Osteoblast (primary cell): Measurements from ENCODE around the gene MAPT. TPM values are rescaled to one million over a fixed set of nuclear protein-coding genes. Genes with fewer than 3 reads are reported as not detected.

Source experiments
- DNase-seq: peaks from one replicate; pipeline ENCODE4 v3.0.0; 2011; ENCODE audit warnings: low spot score, mixed read lengths; ENCODE audit not compliant: insufficient read length; ENCODE audit errors: missing footprints
- H2AFZ ChIP-seq: 2 replicates; pipeline ENCODE4 v1.6.0; 2011; ENCODE audit warnings: mild to moderate bottlenecking, low read length
- H3K27ac ChIP-seq: 2 replicates; pipeline ENCODE4 v1.5.1; 2011; ENCODE audit warnings: mild to moderate bottlenecking, low read depth, low read length, moderate library complexity
- H3K27me3 ChIP-seq: 2 replicates; pipeline ENCODE4 v1.6.0; 2012; ENCODE audit warnings: mild to moderate bottlenecking, control low read depth, inconsistent platforms, low read length, moderate library complexity; ENCODE audit not compliant: insufficient read depth
- H3K36me3 ChIP-seq: 2 replicates; pipeline ENCODE4 v1.5.1; 2011; ENCODE audit warnings: mild to moderate bottlenecking, low read length, control low read depth, moderate library complexity; ENCODE audit not compliant: insufficient read depth
- H3K4me1 ChIP-seq: 2 replicates; pipeline ENCODE4 v1.5.1; 2011; ENCODE audit warnings: mild to moderate bottlenecking, low read length, control low read depth, moderate library complexity; ENCODE audit not compliant: insufficient read depth
- H3K4me2 ChIP-seq: 2 replicates; pipeline ENCODE4 v1.6.0; 2011; ENCODE audit warnings: mild to moderate bottlenecking, low read length; ENCODE audit not compliant: insufficient read depth
- H3K4me3 ChIP-seq: fragments of 200-600 bp; sonication (generic); 3 replicates; pipeline ENCODE4 v1.5.1; 2012; ENCODE audit warnings: mild to moderate bottlenecking, low read length, inconsistent platforms; ENCODE audit not compliant: insufficient read depth
- H3K79me2 ChIP-seq: 2 replicates; pipeline ENCODE4 v1.6.0; 2012; ENCODE audit warnings: mild to moderate bottlenecking, low read length, control low read depth, inconsistent platforms; ENCODE audit not compliant: insufficient read depth
- H3K9me3 ChIP-seq: 2 replicates; pipeline ENCODE4 v1.5.1; 2011; ENCODE audit warnings: low read depth, low read length, control low read depth
- H4K20me1 ChIP-seq: 2 replicates; pipeline ENCODE4 v1.6.0; 2012; ENCODE audit warnings: mild to moderate bottlenecking, low read length, control low read depth; ENCODE audit not compliant: insufficient read depth
- total RNA-seq: library from RNA; depleted of rRNA; stranded (reverse); fragments of >200 nt; gene quantifications from 2 replicates; pipeline ENCODE4 v1.2.3, GENCODE V29; 2012
- TF ChIP-seq, protein P1 (sequence below): IDR thresholded peaks from 2 replicates; pipeline ENCODE4 v1.5.1; 2011; ENCODE audit warnings: mild to moderate bottlenecking, low read depth, low read length, moderate library complexity; ENCODE audit errors: extremely low read depth

Gene MAPT
- total RNA-seq, 1 donor = 0.36 TPM

DNA sequence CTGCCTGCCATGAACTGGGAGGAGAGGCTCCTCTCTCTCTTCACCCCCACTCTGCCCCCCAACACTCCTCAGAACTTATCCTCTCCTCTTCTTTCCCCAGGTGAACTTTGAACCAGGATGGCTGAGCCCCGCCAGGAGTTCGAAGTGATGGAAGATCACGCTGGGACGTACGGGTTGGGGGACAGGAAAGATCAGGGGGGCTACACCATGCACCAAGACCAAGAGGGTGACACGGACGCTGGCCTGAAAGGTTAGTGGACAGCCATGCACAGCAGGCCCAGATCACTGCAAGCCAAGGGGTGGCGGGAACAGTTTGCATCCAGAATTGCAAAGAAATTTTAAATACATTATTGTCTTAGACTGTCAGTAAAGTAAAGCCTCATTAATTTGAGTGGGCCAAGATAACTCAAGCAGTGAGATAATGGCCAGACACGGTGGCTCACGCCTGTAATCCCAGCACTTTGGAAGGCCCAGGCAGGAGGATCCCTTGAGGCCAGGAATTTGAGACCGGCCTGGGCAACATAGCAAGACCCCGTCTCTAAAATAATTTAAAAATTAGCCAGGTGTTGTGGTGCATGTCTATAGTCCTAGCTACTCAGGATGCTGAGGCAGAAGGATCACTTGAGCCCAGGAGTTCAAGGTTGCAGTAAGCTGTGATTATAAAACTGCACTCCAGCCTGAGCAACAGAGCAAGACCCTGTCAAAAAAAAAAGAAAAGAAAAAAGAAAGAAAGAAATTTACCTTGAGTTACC, 68.0 kb downstream of the MAPT start:
- H3K27me3 ChIP-seq = peaks cover 25% of the 10 kb centered on the region
- no peaks in the 10 kb centered on the region for H3K79me2 ChIP-seq
- no peak overlapping the region for H3K4me3 ChIP-seq
- no peaks in the 10 kb centered on the region for H3K4me1 ChIP-seq
- H2AFZ ChIP-seq = no peak overlapping the region
- H3K27ac ChIP-seq = no peak overlapping the region
- no peak for DNase-seq
- TF ChIP-seq, protein P1, sequence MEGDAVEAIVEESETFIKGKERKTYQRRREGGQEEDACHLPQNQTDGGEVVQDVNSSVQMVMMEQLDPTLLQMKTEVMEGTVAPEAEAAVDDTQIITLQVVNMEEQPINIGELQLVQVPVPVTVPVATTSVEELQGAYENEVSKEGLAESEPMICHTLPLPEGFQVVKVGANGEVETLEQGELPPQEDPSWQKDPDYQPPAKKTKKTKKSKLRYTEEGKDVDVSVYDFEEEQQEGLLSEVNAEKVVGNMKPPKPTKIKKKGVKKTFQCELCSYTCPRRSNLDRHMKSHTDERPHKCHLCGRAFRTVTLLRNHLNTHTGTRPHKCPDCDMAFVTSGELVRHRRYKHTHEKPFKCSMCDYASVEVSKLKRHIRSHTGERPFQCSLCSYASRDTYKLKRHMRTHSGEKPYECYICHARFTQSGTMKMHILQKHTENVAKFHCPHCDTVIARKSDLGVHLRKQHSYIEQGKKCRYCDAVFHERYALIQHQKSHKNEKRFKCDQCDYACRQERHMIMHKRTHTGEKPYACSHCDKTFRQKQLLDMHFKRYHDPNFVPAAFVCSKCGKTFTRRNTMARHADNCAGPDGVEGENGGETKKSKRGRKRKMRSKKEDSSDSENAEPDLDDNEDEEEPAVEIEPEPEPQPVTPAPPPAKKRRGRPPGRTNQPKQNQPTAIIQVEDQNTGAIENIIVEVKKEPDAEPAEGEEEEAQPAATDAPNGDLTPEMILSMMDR = no peak
- no peaks in the 10 kb centered on the region for H4K20me1 ChIP-seq
- no peaks in the 10 kb centered on the region for H3K9me3 ChIP-seq
- H3K36me3 ChIP-seq = no peaks in the 10 kb centered on the region
- no peak overlapping the region for H3K4me2 ChIP-seq

DNA sequence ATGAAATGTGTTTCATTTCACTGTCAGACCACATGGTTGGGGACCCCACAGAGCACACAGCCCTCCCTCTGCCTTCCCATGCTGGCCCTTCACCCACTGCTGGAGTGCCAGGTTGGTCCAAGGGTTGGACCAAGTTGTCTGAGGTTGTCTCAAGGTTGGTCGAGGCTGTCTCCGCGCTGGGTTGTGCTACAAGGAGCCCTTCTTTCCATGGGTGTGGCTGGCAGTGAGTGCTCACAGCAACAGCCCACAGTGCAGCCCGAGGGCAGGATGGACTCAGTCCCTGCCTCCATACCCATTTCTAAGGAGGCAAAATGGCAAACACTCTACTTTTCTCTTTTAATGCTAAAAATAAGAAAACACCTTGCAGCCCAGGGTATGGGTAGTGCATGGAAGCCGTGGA, 68.9 kb downstream of the MAPT start:
- no peak overlapping the region for H3K27ac ChIP-seq
- no peaks in the 10 kb centered on the region for H3K9me3 ChIP-seq
- H3K4me2 ChIP-seq = no peak overlapping the region
- H3K36me3 ChIP-seq = no peaks in the 10 kb centered on the region
- no peak for DNase-seq
- TF ChIP-seq, protein P1 = no peak
- no peaks in the 10 kb centered on the region for H3K4me1 ChIP-seq
- no peak overlapping the region for H2AFZ ChIP-seq
- H3K27me3 ChIP-seq = peaks cover 29% of the 10 kb centered on the region
- no peaks in the 10 kb centered on the region for H4K20me1 ChIP-seq
- no peak overlapping the region for H3K4me3 ChIP-seq
- H3K79me2 ChIP-seq = no peaks in the 10 kb centered on the region

DNA sequence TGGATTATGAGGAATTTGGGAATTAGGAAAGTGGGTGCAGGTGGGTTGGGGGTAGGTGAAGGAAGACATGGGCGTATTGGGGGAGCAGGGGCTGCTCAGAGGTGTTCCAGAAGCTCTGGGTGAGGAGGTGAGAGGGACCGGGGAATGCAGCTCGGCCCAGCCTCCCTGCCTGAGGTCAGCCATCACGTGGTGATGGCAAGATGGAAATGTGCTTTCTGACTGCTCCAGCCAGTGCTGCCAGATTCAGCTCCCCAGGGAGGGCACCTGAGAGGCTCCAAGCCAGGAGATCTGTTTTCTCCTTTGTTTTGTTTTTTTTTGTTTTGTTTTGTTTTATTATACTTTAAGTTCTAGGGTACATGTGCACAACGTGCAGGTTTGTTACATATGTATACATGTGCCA, 69.5 kb downstream of the MAPT start:
- Histone ChIP-seq H3K27ac (no peak overlapping the region), H3K4me2 (no peak overlapping the region), H3K79me2 (no peaks in the 10 kb centered on the region), H3K9me3 (no peaks in the 10 kb centered on the region), H2AFZ (no peak overlapping the region), H3K36me3 (no peaks in the 10 kb centered on the region), H3K4me1 (no peaks in the 10 kb centered on the region), H3K4me3 (no peak overlapping the region), H3K27me3 (peaks cover 34% of the 10 kb centered on the region), H4K20me1 (no peaks in the 10 kb centered on the region)
- TF ChIP-seq, protein P1 = no peak
- no peak for DNase-seq

GRCh38 chr17:45964634-45965033, 70.3 kb downstream of the MAPT start:
- H3K9me3 ChIP-seq = no peaks in the 10 kb centered on the region
- peaks cover 34% of the 10 kb centered on the region for H3K27me3 ChIP-seq
- H3K36me3 ChIP-seq = no peaks in the 10 kb centered on the region
- DNase-seq = peak; percentile 52
- no peak overlapping the region for H3K4me3 ChIP-seq
- H3K4me1 ChIP-seq = no peaks in the 10 kb centered on the region
- no peaks in the 10 kb centered on the region for H4K20me1 ChIP-seq
- H3K4me2 ChIP-seq = no peak overlapping the region
- no peak overlapping the region for H3K27ac ChIP-seq
- TF ChIP-seq, protein P1 = no peak
- H2AFZ ChIP-seq = no peak overlapping the region
- H3K79me2 ChIP-seq = no peaks in the 10 kb centered on the region
